Left lung (tissue), 10 donors: ENCODE results near the gene NKX6-2. TPM values are rescaled to one million over a fixed set of nuclear protein-coding genes. Genes with fewer than 3 reads are reported as not detected.

Experiments used
- ATAC-seq: fragments of 200-7000 bp; cut with Tn5 transposase; one replicate; pipeline ENCODE4 v1.9.1; 2020; ENCODE audit warnings: moderate library complexity
- DNase-seq, 4 donors: peaks; one replicate each; pipeline ENCODE4 v3.0.0-alpha.2; 2013 to 2020
- H3K27ac ChIP-seq, 2 donors: fragments of 200-600 bp; sonication (generic) in 1 of 2; one replicate each; pipeline versions ENCODE4 v1.5.0 to v1.8.0; 2020 to 2021
- H3K27me3 ChIP-seq, 2 donors: fragments of 200-600 bp; sonication (generic) in 1 of 2; one replicate each; pipeline versions ENCODE4 v1.5.0 to v1.8.0; 2020 to 2021
- H3K36me3 ChIP-seq, 2 donors: fragments of 200-600 bp; sonication (generic) in 1 of 2; one replicate each; pipeline versions ENCODE4 v1.5.0 to v1.8.0; 2020 to 2021
- H3K4me1 ChIP-seq, 2 donors: fragments of 200-600 bp; one replicate each; pipeline ENCODE4 v1.8.0; 2021
- H3K4me3 ChIP-seq, 2 donors: fragments of 200-600 bp; sonication (generic) in 1 of 2; one replicate each; pipeline versions ENCODE4 v1.5.0 to v1.8.0; 2020 to 2021; ENCODE audit warnings: mild to moderate bottlenecking in 1 of 2
- H3K9me3 ChIP-seq, 2 donors: fragments of 200-600 bp; sonication (generic) in 1 of 2; one replicate each; pipeline versions ENCODE4 v1.5.0 to v1.8.0; 2020 to 2021
- intact Hi-C, 2 donors: fragments of 100-400 bp; cut with DNase I; formaldehyde crosslinking; loops; one replicate each; pipeline versions ENCODE4 v1.11.2 to v1.14.2; 2022
- polyA plus RNA-seq, 6 donors: library from polyadenylated mRNA; unstranded; fragments of 120-200 nt; gene quantifications; one replicate each; pipeline ENCODE4 v1.2.1, GENCODE V29; 2013; ENCODE audit not compliant: insufficient read length in 6 of 6
- total RNA-seq, 2 donors: library from RNA; stranded (reverse); fragmentation: NEBNext Ultra II Directional; extraction: Animal tissue kit (Norgen Biotek cat#: 25700); gene quantifications; one replicate each; pipeline ENCODE4 v1.2.1, GENCODE V29; 2021
- TF ChIP-seq, protein P1 (sequence below), 2 donors: fragments of 200-600 bp; sonication (generic) in 1 of 2; IDR thresholded peaks; one replicate each; pipeline versions ENCODE4 v1.5.0 to v1.8.0; 2021; ENCODE audit warnings: antibody characterized with exemption in 2 of 2
- donor health status: DM: no; HTN: yes; CAD: no.
- donor health status: DM: no; HTN: no; CAD: no.

NKX6-2 gene
- total and polyA plus RNA-seq, 8 donors: 4.5 to 6.5 (median 6.1) TPM; not detected in 2

DNA sequence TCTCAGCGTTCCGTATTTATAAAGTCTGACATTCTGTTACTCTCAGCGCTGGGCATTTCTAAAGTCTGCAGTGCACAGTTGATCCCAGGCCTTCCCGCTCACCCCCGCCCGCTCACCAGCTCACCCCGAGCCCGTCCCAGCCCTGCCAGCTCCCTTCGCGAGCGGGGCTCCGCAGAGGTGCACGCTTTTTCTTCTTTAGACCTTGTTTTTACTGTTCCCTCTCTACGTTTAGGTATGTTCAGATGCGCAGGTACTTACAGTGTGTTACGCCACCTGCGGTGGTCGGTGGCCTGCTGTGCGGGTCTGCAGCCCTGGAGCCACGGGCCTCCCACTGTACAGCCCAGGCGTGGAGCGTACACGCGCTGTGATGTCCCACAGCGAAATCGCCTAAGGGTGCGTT is 28.8 kb downstream of the NKX6-2 start:
- no peak for DNase-seq
- Histone ChIP-seq H3K27ac (no peak overlapping the region), H3K9me3 (no peaks in the 10 kb centered on the region), H3K27me3 (no peaks in the 10 kb centered on the region), H3K36me3 (peaks cover 0 to 81% of the 10 kb centered on the region in 2 donors), H3K4me1 (no peaks in the 10 kb centered on the region), H3K4me3 (no peak overlapping the region)
- TF ChIP-seq, protein P1, sequence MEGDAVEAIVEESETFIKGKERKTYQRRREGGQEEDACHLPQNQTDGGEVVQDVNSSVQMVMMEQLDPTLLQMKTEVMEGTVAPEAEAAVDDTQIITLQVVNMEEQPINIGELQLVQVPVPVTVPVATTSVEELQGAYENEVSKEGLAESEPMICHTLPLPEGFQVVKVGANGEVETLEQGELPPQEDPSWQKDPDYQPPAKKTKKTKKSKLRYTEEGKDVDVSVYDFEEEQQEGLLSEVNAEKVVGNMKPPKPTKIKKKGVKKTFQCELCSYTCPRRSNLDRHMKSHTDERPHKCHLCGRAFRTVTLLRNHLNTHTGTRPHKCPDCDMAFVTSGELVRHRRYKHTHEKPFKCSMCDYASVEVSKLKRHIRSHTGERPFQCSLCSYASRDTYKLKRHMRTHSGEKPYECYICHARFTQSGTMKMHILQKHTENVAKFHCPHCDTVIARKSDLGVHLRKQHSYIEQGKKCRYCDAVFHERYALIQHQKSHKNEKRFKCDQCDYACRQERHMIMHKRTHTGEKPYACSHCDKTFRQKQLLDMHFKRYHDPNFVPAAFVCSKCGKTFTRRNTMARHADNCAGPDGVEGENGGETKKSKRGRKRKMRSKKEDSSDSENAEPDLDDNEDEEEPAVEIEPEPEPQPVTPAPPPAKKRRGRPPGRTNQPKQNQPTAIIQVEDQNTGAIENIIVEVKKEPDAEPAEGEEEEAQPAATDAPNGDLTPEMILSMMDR (IDR thresholded peaks at IDR 0.05): no peak
- intact Hi-C loops: no loop called here
- ATAC-seq: no peak

DNA sequence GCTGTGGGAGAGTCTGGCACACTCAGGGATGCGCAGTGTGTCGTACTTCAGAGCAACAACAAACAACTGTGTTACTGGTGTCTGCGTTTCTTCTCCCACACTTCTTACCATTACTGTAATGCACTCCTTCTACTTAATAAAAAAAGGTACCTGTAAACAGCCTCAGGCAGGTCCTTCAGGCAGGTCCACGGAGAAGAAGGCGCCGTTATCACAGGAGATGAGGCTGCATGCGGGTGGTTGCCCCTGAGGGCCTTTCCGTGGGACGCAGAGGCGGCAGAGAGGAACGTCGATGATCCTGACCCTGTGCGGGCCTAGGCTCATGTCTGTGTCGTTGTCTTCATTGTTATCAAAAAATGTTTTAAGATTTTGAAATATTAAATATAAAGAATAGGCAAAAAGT is 29.4 kb downstream of the NKX6-2 start:
- Histone ChIP-seq H3K27me3 (no peaks in the 10 kb centered on the region), H3K4me3 (no peak overlapping the region), H3K4me1 (no peaks in the 10 kb centered on the region), H3K9me3 (no peaks in the 10 kb centered on the region), H3K27ac (no peak overlapping the region), H3K36me3 (peaks cover 0 to 81% of the 10 kb centered on the region in 2 donors)
- TF ChIP-seq, protein P1 (IDR thresholded peaks at IDR 0.05): no peak
- ATAC-seq (no peak), DNase-seq (no peak)
- intact Hi-C loops: no loop called here

DNA sequence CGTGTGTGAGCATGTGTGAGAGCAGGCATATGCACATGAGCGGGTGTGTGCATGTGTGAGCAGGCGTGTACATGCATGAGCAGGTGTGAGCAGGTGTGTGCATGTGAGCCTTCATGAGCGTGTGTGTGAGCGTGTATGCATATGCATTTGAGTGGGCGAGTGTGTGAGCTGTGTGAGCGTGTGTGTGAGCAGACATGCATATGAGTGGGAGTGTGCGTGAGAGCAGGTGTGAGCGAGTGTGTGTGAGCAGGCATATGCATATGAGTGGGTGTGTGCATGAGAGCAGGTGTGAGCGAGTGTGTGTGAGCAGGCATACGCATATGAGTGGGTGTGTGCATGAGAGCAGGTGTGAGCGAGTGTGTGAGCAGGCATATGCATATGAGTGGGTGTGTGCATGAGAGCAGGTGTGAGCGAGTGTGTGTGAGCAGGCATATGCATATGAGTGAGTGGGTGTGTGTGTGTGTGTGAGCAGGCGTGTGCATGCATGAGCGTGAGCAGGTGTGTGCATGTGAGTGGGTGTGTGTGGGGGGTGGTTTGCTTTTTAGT is 30.7 kb downstream of the NKX6-2 start:
- Histone ChIP-seq H3K36me3 (peaks cover 0 to 80% of the 10 kb centered on the region in 2 donors), H3K4me3 (no peak overlapping the region), H3K27me3 (no peaks in the 10 kb centered on the region), H3K4me1 (no peaks in the 10 kb centered on the region), H3K27ac (no peak overlapping the region), H3K9me3 (no peaks in the 10 kb centered on the region)
- no peak for ATAC-seq
- DNase-seq: no peak
- intact Hi-C loops: no loop called here
- TF ChIP-seq, protein P1 (IDR thresholded peaks at IDR 0.05): no peak

DNA sequence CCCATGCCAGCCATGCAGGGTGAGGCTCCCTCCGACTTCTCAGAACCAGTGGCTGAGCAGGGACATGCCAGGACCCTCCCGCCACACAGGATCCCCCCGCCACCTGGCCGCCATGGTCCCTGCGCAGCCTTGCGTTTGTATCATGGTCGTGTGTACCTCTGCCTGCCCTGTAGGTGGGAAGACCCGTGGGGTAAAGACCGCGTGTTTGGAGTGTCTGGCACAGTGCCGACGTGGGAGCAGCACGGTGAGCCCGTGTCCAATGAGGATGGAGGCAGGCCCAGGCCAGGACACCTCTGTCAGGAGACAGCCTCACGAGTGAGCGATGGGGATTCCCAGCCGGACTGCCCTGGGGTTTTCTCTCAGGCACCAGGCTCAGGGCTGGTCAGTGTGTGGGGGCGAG is 31.9 kb downstream of the NKX6-2 start:
- H3K27me3 ChIP-seq: no peaks in the 10 kb centered on the region
- TF ChIP-seq, protein P1 (IDR thresholded peaks at IDR 0.05): no peak
- no peaks in the 10 kb centered on the region for H3K9me3 ChIP-seq
- no peaks in the 10 kb centered on the region for H3K4me1 ChIP-seq
- H3K36me3 ChIP-seq: peaks cover 0 to 80% of the 10 kb centered on the region in 2 donors
- no peak overlapping the region for H3K4me3 ChIP-seq
- intact Hi-C loops: no loop called here
- DNase-seq (no peak), ATAC-seq (no peak)
- H3K27ac ChIP-seq: no peak overlapping the region

DNA sequence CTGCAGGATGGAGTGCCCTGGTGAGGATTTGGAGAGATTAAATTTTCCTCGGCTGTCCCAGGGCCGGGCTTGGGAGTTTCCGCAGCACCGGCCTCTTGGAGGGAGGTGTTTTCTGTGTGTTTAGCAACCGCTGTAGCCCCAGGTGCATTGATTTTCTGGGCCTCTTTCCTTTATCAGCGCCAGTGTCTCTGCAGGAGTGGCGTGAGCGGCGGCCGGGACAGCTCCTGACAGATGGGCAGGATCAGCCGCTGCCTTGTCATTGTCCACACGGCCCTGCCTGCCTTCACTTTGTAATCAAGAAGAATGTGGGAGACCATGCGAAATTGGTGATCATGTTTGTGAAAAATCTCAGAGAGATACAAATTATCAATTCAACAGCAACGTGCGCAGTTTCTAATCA is 32.4 kb downstream of the NKX6-2 start:
- peaks cover 0 to 78% of the 10 kb centered on the region in 2 donors for H3K36me3 ChIP-seq
- ATAC-seq: no peak
- intact Hi-C loops: no loop called here

More for the DNA sequence above, 32.4 kb downstream of the NKX6-2 start:
- TF ChIP-seq, protein P1 (IDR thresholded peaks at IDR 0.05): no peak
- no peak overlapping the region for H3K4me3 ChIP-seq
- no peaks in the 10 kb centered on the region for H3K27me3 ChIP-seq
- no peaks in the 10 kb centered on the region for H3K4me1 ChIP-seq
- no peak overlapping the region for H3K27ac ChIP-seq
- DNase-seq: peak in 1 of 4 donors; percentile 9
- no peaks in the 10 kb centered on the region for H3K9me3 ChIP-seq
